Measurements from ENCODE around the gene CSTB. TPM values are rescaled to one million over a fixed set of nuclear protein-coding genes. Genes with fewer than 3 reads are reported as not detected.

Gene CSTB
- total and polyA plus RNA-seq, 2 of the 8 experiments (the other 6 are each of a cell fraction or from before 2014, with no cell fraction given): 53.8 to 64.1 TPM

DNA sequence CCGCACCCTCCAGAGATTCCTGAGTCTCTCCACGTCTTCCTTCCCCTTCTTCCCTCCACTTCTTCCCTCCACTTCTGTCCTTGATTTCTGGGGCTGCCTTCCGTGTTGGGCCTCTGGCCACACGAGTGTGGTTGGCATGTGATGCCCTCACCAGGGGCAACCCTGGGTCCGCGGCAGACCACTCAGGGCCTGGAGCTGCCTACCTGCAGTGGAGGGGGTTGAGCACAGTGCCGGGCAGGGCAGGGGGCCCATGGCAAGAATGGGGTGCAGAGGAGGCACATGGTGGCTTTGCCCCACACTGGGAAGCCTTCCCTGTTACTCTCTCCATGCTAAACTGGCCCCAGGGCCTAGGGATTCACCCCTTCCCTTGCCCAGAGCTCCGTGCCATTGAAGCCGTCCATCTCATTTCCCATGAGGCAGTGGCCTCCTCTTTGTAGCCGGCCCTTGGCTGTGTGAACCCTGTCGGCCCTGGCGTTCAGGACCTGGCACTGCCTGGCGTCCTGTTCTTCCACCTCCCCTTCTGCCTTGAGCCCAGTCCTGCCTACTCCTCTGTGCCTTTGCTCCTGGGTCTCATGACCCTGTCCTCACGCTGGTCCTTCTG lies 26.7 kb upstream of the CSTB start:
- Histone ChIP-seq H3K23ac (ENCODE audit: insufficient read length) (no peak overlapping the region), H3K4ac (replicated peaks; ENCODE audit: insufficient read length, low read depth, low read length) (no peak overlapping the region), H2BK20ac (ENCODE audit: low read length) (no peak overlapping the region), H3K9me3 (ENCODE audit: insufficient read depth in 2 of 2, low read depth in 1 of 2, low read length in 1 of 2) (no peaks in the 10 kb centered on the region), H3K23me2 (ENCODE audit: low read depth, low read length) (no peaks in the 10 kb centered on the region), H2BK5ac (ENCODE audit: low read depth, low read length) (no peak overlapping the region; the same call in 1 of the 2 replicates), H3K4me2 (ENCODE audit: insufficient read depth in 1 of 2, low read depth in 2 of 2, low read length in 2 of 2) (no peak overlapping the region), H3K18ac (ENCODE audit: extremely low read depth, low read length) (no peak overlapping the region), H4K8ac (ENCODE audit: extremely low read depth, insufficient read depth, low read length) (no peak overlapping the region), H3K56ac (replicated peaks; ENCODE audit: insufficient read length, low read depth, low read length) (no peak overlapping the region), H3K27me3 (replicated peaks in 1 of 4; ENCODE audit: control insufficient read depth in 3 of 4, extremely low read depth in 1 of 4, insufficient read depth in 3 of 4, low read length in 3 of 4) (no peaks in the 10 kb centered on the region), H2BK12ac (ENCODE audit: low read depth, low read length) (no peak overlapping the region), H2BK15ac (ENCODE audit: low read length) (no peak overlapping the region), H4K20me1 (replicated peaks in 1 of 2; ENCODE audit: control insufficient read depth in 1 of 2, insufficient read depth in 2 of 2, low read length in 2 of 2) (peaks cover 18 to 21% of the 10 kb centered on the region in 2 experiments), H2AK5ac (ENCODE audit: low read depth, low read length) (no peak overlapping the region), H4K91ac (replicated peaks; ENCODE audit: insufficient read length, low read length) (no peak overlapping the region), H3K36me3 (ENCODE audit: control insufficient read depth in 2 of 4, insufficient read depth in 4 of 4, low read length in 3 of 4) (peaks cover 25 to 64% (median 50%) of the 10 kb centered on the region in 4 experiments), H3K79me2 (ENCODE audit: control insufficient read depth in 1 of 2, insufficient read depth in 2 of 2, low read length in 2 of 2) (no peaks in the 10 kb centered on the region), H2BK120ac (replicated peaks; ENCODE audit: low read depth, low read length) (no peak overlapping the region), H2AFZ (ENCODE audit: low read length) (no peak overlapping the region), H3K79me1 (ENCODE audit: low read depth, low read length) (peaks cover 3% of the 10 kb centered on the region; the same call in 1 of the 2 replicates), H3K27ac (ENCODE audit: low read depth, low read length) (no peak overlapping the region), H4K5ac (ENCODE audit: insufficient read length, low read depth, low read length) (no peak overlapping the region), H3K4me3 (ENCODE audit: extremely low read depth in 1 of 4, insufficient read depth in 2 of 4, low read depth in 3 of 4, low read length in 4 of 4) (no peak overlapping the region), H3K14ac (ENCODE audit: insufficient read length) (no peak overlapping the region), H3K9ac (replicated peaks in 1 of 4; ENCODE audit: extremely low read depth in 1 of 4, low read depth in 3 of 4, low read length in 3 of 4) (no peak overlapping the region), H3K4me1 (replicated peaks in 1 of 4; ENCODE audit: control insufficient read depth in 3 of 4, insufficient read depth in 4 of 4, low read length in 3 of 4) (no peaks in the 10 kb centered on the region)
- POLR2A ChIA-PET (ENCODE audit: partially characterized antibody): interaction anchor here (1.0 to 1.5 kb wide), 4 partner anchors 9 to 41 kb away, joined by 3 to 6 read pairs (median 4); partner anchors contain the start of gene RRP1
- CTCF ChIA-PET (ENCODE audit: partially characterized antibody): interaction anchor here (0.9 to 1.1 kb wide), 2 partner anchors 9 to 13 kb away, joined by 3 read pairs; partner anchors contain the start of gene RRP1
- WGBS, 2 experiments (ENCODE audit: extremely low coverage in 1 of 2, insufficient coverage in 1 of 2, insufficient read length in 1 of 2, insufficient replicate concordance in 2 of 2, low coverage in 1 of 2, low lambda C conversion rate in 2 of 2, missing lambda C conversion rate in 1 of 2): 98% methylated on average over 14 of the region's 14 CpGs; no CpG with 5 or more reads in 1 of the 2 experiments
- FAIRE-seq: no peak
- TF ChIP-seq RXRA (IDR thresholded peaks at IDR 0.05; ENCODE audit: insufficient read depth, low read depth, low read length) (no peak), KDM5A (IDR thresholded peaks at IDR 0.05; ENCODE audit: low read length) (no peak), SIX5 (IDR thresholded peaks at IDR 0.05; ENCODE audit: low read depth, low read length) (no peak), ATF3 (IDR thresholded peaks at IDR 0.05; ENCODE audit: insufficient read depth, low read depth, low read length) (no peak), TCF12 (IDR thresholded peaks at IDR 0.05; ENCODE audit: low read depth, low read length) (no peak), SP2 (IDR thresholded peaks at IDR 0.05; ENCODE audit: low read length) (no peak), TEAD4 (IDR thresholded peaks at IDR 0.05; ENCODE audit: low read depth, low read length) (no peak)
- no peak for DNase-seq (ENCODE audit: low read depth in 1 of 2, low spot score in 2 of 2)
